ENCODE results near the gene LRRC73.
A peak's percentile ranks its signal among the peaks of the same experiment; 100 is the strongest.

The LRRC73 gene

DNA sequence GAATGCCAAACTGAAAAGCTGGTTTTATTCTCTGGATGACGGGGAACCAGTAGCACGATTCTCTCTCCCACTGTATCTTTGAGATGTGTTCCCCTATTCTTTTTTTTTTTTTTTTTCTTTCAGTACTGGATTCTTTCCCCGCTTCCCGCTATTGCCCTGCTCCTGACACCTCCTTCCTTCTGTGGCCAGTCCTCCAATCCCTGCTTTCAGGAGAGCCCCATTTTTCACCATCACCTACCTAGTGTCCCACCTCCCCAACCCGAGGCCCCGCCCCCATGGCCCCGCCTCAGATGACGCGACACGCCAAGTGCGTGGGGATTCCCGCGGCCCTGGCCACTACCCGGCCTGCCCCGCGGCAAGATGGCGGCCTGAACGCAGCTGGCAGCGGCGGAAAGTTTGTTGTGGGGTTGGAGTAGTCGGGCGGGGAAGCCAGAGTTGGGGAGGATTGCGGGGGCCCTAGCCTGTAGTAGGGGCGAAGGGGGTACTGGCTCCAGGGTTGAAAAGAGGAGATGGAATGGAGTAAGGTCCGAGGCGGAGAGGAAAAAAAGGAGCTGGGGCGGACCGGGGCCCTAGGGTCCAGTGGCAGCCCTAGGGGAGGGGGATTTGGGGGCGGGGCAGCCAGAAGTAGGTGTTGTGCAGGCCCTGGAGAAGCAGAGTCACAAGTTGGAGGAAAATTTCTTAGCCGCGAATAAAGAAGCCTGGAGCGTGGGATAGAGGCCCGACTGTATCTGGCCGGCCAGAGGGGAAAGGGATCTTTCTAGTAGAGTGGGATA, 32.7 kb downstream of the LRRC73 start, which contains the start of gene TJAP1:
Gene TJAP1 (plus strand): TSS at position 336 of the 773 bp plus-strand sequence. CDS start 21,432 bp downstream, outside the sequence.
- DNase-seq (ENCODE audit: low spot score): peak; percentile 91
- TF ChIP-seq CTCF (conservative IDR thresholded peaks at IDR 0.05; ENCODE audit: low read depth): no peak
- ChIA-PET CTCF (no interaction called here), POLR2A (ENCODE audit: low non-redundant PET) (interaction anchor here (0.6 to 1.0 kb wide), 4 partner anchors 11 to 195 kb away, joined by 3 to 8 read pairs (median 5); no protein-coding TSS in a partner anchor)
- peak within 1 kb of the TSS; percentile 79 for H3K27ac ChIP-seq

DNA sequence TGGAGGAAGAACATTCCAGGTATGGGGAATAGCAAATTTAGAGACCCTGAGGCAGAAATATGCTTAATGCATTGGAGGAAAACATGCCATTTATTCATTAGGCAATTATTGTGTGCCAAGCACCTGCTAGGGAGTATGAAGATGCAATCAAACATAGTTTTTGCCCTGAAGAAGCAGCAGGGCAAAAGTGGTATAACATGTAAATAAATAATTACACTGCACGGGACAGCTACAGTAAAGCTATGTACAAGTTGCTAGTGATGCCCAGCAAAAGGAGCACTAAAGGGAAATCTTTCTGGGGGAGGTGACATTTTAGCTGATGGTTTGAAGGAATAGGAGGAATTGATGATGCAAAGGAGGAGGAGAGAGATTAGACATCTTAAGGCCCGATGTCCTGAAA, 33.4 kb downstream of the LRRC73 start:
- ChIA-PET POLR2A (ENCODE audit: low non-redundant PET) (interaction anchor here (0.6 to 1.0 kb wide), 3 partner anchors 12 to 194 kb away, joined by 4 to 8 read pairs (median 6); no protein-coding TSS in a partner anchor), CTCF (no interaction called here)
- TF ChIP-seq CTCF (conservative IDR thresholded peaks at IDR 0.05; ENCODE audit: low read depth): no peak
- no peak overlapping the region for H3K27ac ChIP-seq
- DNase-seq (ENCODE audit: low spot score): no peak

DNA sequence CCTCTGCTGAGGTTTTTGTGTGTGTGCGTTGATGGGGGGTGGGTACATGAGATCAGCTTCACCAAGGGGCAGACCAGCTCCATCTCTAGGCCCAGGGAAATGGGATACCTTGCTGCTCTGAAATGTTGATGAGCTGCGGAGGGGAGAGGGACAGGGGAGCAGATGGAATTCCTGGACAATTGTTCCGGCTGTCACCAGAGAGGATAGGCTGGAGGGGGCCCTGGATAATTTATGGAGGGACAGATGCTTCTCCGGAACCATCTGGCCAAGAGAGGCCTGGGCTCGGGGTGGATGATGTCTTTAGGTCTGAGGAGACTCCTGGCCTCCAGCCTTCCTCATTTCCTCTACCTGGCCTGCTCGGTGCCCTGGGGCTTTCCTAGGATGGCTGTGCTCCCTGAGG, 34.6 kb downstream of the LRRC73 start:
- ChIA-PET POLR2A (ENCODE audit: low non-redundant PET) (no interaction called here), CTCF (no interaction called here)
- no peak for TF ChIP-seq CTCF (conservative IDR thresholded peaks at IDR 0.05; ENCODE audit: low read depth)
- no peak for DNase-seq (ENCODE audit: low spot score)
- no peak overlapping the region for H3K27ac ChIP-seq

DNA sequence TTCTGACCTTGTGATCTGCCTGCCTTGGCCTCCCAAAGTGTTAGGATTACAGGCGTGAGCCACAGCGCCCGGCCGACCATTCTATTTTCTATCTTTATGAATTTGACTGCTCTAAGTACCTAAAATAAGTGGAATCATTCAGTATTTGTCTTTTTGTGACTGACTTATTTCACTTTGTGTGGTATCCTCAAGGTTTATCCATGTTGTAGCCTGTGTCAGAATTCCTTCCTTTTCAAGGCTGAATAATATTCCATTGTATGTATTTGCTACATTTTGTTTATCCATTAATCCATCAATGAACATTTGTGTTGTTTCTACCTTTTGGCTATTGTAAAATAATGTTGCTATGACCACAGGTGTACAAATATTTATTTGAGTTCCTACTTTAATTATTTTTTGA, 37.6 kb downstream of the LRRC73 start:
- no peak for DNase-seq (ENCODE audit: low spot score)
- ChIA-PET CTCF (no interaction called here), POLR2A (ENCODE audit: low non-redundant PET) (no interaction called here)
- H3K27ac ChIP-seq: no peak overlapping the region
- TF ChIP-seq CTCF (conservative IDR thresholded peaks at IDR 0.05; ENCODE audit: low read depth): no peak

GRCh38 chr6:43471399-43471798, 38.7 kb downstream of the LRRC73 start:
- H3K27ac ChIP-seq: no peak overlapping the region
- ChIA-PET POLR2A (ENCODE audit: low non-redundant PET) (no interaction called here), CTCF (interaction anchor here (0.6 to 1.1 kb wide), 3 partner anchors 14 to 25 kb away, joined by 3 to 4 read pairs (median 4); no protein-coding TSS in a partner anchor)
- no peak for DNase-seq (ENCODE audit: low spot score)
- TF ChIP-seq CTCF (conservative IDR thresholded peaks at IDR 0.05; ENCODE audit: low read depth): no peak

GRCh38 chr6:43469947-43470346, 40.2 kb downstream of the LRRC73 start:
- ChIA-PET CTCF (interaction anchor here (0.6 to 0.7 kb wide), 2 partner anchors 10 to 13 kb away, joined by 4 read pairs; no protein-coding TSS in a partner anchor), POLR2A (ENCODE audit: low non-redundant PET) (no interaction called here)
- H3K27ac ChIP-seq: no peak overlapping the region
- TF ChIP-seq CTCF (conservative IDR thresholded peaks at IDR 0.05; ENCODE audit: low read depth): no peak
- no peak for DNase-seq (ENCODE audit: low spot score)
